SJCRH30 (cell line): ENCODE results near the gene SPATA21. TPM values are rescaled to one million over a fixed set of nuclear protein-coding genes. Genes with fewer than 3 reads are reported as not detected.

Experiments used
- DNase-seq, 2 experiments: peaks; one replicate each; pipeline ENCODE4 v3.0.0-alpha.2; 2015 to 2020
- H3K27ac ChIP-seq: fragments of 250-450 bp; sonication (Bioruptor Pico); 2 replicates; pipeline ENCODE4 v1.5.1; 2020; ENCODE audit warnings: mild to moderate bottlenecking, moderate library complexity
- H3K27me3 ChIP-seq: fragments of 250-450 bp; sonication (Bioruptor Pico); 2 replicates; pipeline ENCODE4 v1.5.1; 2020; ENCODE audit warnings: mild to moderate bottlenecking, moderate library complexity
- H3K36me3 ChIP-seq: fragments of 250-450 bp; sonication (Bioruptor Pico); 2 replicates; pipeline ENCODE4 v1.5.1; 2020; ENCODE audit warnings: mild to moderate bottlenecking, moderate library complexity
- H3K4me1 ChIP-seq: fragments of 250-450 bp; sonication (Bioruptor Pico); 2 replicates; pipeline ENCODE4 v1.5.1; 2020; ENCODE audit warnings: mild to moderate bottlenecking, moderate library complexity
- H3K4me3 ChIP-seq: fragments of 250-450 bp; sonication (Bioruptor Pico); 2 replicates; pipeline ENCODE4 v1.5.1; 2020; ENCODE audit warnings: mild to moderate bottlenecking, moderate library complexity
- H3K9me3 ChIP-seq: fragments of 250-450 bp; sonication (Bioruptor Pico); replicated peaks from 2 replicates; pipeline ENCODE4 v1.5.1; 2020; ENCODE audit warnings: mild to moderate bottlenecking, moderate library complexity
- total RNA-seq: library from RNA; depleted of rRNA; stranded (reverse); fragments of >200 nt; shearing (Covaris generic); gene quantifications from 2 replicates; pipeline ENCODE4 v1.2.3, GENCODE V29; 2014

The SPATA21 gene
- total RNA-seq, 1 experiment from 2014 or later, result not detected

- no peaks in the 10 kb centered on the region for H3K27me3 ChIP-seq
- H3K27ac ChIP-seq, result no peak overlapping the region
- H3K9me3 ChIP-seq, result no peaks in the 10 kb centered on the region
- DNase-seq, result no peak
- H3K4me1 ChIP-seq, result no peaks in the 10 kb centered on the region
- H3K4me3 ChIP-seq, result no peak overlapping the region
- no peaks in the 10 kb centered on the region; the same call in none of the 2 replicates for H3K36me3 ChIP-seq
Measured at GRCh38 chr1:16442265-16442664, 5.0 kb upstream of the SPATA21 start.

- Histone ChIP-seq H3K27ac (peak overlapping the region; percentile 41), H3K9me3 (no peaks in the 10 kb centered on the region), H3K36me3 (no peaks in the 10 kb centered on the region; the same call in 1 of the 2 replicates), H3K27me3 (no peaks in the 10 kb centered on the region), H3K4me3 (peak overlapping the region; percentile 92), H3K4me1 (no peaks in the 10 kb centered on the region)
- no peak for DNase-seq
Measured at GRCh38 chr1:16441282-16441665, 4.0 kb upstream of the SPATA21 start.

- peak within 1 kb of the TSS; percentile 92 for H3K4me3 ChIP-seq
- peak within 1 kb of the TSS; percentile 41 for H3K27ac ChIP-seq
- peak; percentile 96 to 97 for DNase-seq
- no peaks in the 10 kb centered on the region; the same call in 1 of the 2 replicates for H3K36me3 ChIP-seq
- no peaks in the 10 kb centered on the region for H3K27me3 ChIP-seq
- H3K4me1 ChIP-seq, result no peaks in the 10 kb centered on the region
- H3K9me3 ChIP-seq, result no peaks in the 10 kb centered on the region
Measured at GRCh38 chr1:16440470-16441281, 3.5 kb upstream of the SPATA21 start, which contains the start of gene NECAP2. Gene NECAP2 (plus strand): TSS chr1:16440724. CDS start chr1:16440762, 38 bp downstream.

GRCh38 chr1:16440131-16440469 is 2.9 kb upstream of the SPATA21 start:
- no peaks in the 10 kb centered on the region; the same call in 1 of the 2 replicates for H3K36me3 ChIP-seq
- no peaks in the 10 kb centered on the region for H3K27me3 ChIP-seq
- H3K27ac ChIP-seq, result peak overlapping the region; percentile 41; the same call in 1 of the 2 replicates
- DNase-seq, result no peak
- no peaks in the 10 kb centered on the region for H3K9me3 ChIP-seq
- H3K4me1 ChIP-seq, result no peaks in the 10 kb centered on the region
- H3K4me3 ChIP-seq, result peak overlapping the region; percentile 92

- no peak overlapping the region for H3K27ac ChIP-seq
- H3K4me1 ChIP-seq, result no peaks in the 10 kb centered on the region
- H3K9me3 ChIP-seq, result no peaks in the 10 kb centered on the region
- H3K36me3 ChIP-seq, result no peaks in the 10 kb centered on the region; the same call in 1 of the 2 replicates
- H3K27me3 ChIP-seq, result no peaks in the 10 kb centered on the region
- no peak overlapping the region for H3K4me3 ChIP-seq
- no peak for DNase-seq
Measured at GRCh38 chr1:16438924-16439323, 1.7 kb upstream of the SPATA21 start.

- DNase-seq, result no peak
- no peaks in the 10 kb centered on the region for H3K4me1 ChIP-seq
Measured at GRCh38 chr1:16438516-16438915, 1.3 kb upstream of the SPATA21 start.

GRCh38 chr1:16434501-16434900 is 2.7 kb downstream of the SPATA21 start:
- Histone ChIP-seq H3K4me1 (no peaks in the 10 kb centered on the region), H3K27me3 (no peaks in the 10 kb centered on the region), H3K36me3 (no peaks in the 10 kb centered on the region), H3K9me3 (no peaks in the 10 kb centered on the region), H3K4me3 (no peak overlapping the region), H3K27ac (no peak overlapping the region)
- no peak for DNase-seq

More at GRCh38 chr1:16438516-16438915, 1.3 kb upstream of the SPATA21 start:
- Histone ChIP-seq H3K4me3 (no peak overlapping the region), H3K27me3 (no peaks in the 10 kb centered on the region), H3K27ac (no peak overlapping the region), H3K36me3 (no peaks in the 10 kb centered on the region; the same call in 1 of the 2 replicates), H3K9me3 (no peaks in the 10 kb centered on the region)

- Histone ChIP-seq H3K9me3 (no peaks in the 10 kb centered on the region), H3K4me1 (no peaks in the 10 kb centered on the region), H3K4me3 (no peak overlapping the region), H3K27me3 (no peaks in the 10 kb centered on the region), H3K27ac (no peak overlapping the region), H3K36me3 (no peaks in the 10 kb centered on the region)
- no peak for DNase-seq
Measured at GRCh38 chr1:16434007-16434406, 3.2 kb downstream of the SPATA21 start.

- Histone ChIP-seq H3K4me1 (no peaks in the 10 kb centered on the region), H3K27ac (no peak overlapping the region), H3K9me3 (no peaks in the 10 kb centered on the region), H3K4me3 (no peak overlapping the region), H3K27me3 (no peaks in the 10 kb centered on the region), H3K36me3 (no peaks in the 10 kb centered on the region)
- no peak for DNase-seq
Measured at GRCh38 chr1:16433030-16433429, 4.2 kb downstream of the SPATA21 start.

- no peaks in the 10 kb centered on the region for H3K36me3 ChIP-seq
- no peaks in the 10 kb centered on the region for H3K4me1 ChIP-seq
- H3K27me3 ChIP-seq, result no peaks in the 10 kb centered on the region
- no peak overlapping the region for H3K27ac ChIP-seq
- DNase-seq, result peak; percentile 44 to 62
- H3K9me3 ChIP-seq, result no peaks in the 10 kb centered on the region
- H3K4me3 ChIP-seq, result no peak overlapping the region
Measured at GRCh38 chr1:16430606-16431005, 6.6 kb downstream of the SPATA21 start.

GRCh38 chr1:16425125-16426025 is 11.8 kb downstream of the SPATA21 start:
- no peaks in the 10 kb centered on the region for H3K36me3 ChIP-seq
- no peak overlapping the region for H3K4me3 ChIP-seq
- H3K4me1 ChIP-seq, result no peaks in the 10 kb centered on the region
- no peaks in the 10 kb centered on the region for H3K9me3 ChIP-seq
- no peak for DNase-seq
- H3K27ac ChIP-seq, result no peak overlapping the region
- peaks cover 8% of the 10 kb centered on the region; the same call in 1 of the 2 replicates for H3K27me3 ChIP-seq

- H3K4me1 ChIP-seq, result no peaks in the 10 kb centered on the region
Measured at GRCh38 chr1:16422041-16422440, 15.2 kb downstream of the SPATA21 start.

GRCh38 chr1:16421201-16421600 is 16.0 kb downstream of the SPATA21 start:
- no peak for DNase-seq
- Histone ChIP-seq H3K27ac (no peak overlapping the region), H3K9me3 (no peaks in the 10 kb centered on the region), H3K4me1 (no peaks in the 10 kb centered on the region), H3K36me3 (no peaks in the 10 kb centered on the region), H3K4me3 (no peak overlapping the region), H3K27me3 (peaks cover 8% of the 10 kb centered on the region)

More at GRCh38 chr1:16422041-16422440, 15.2 kb downstream of the SPATA21 start:
- no peak overlapping the region for H3K4me3 ChIP-seq
- H3K27me3 ChIP-seq, result peaks cover 8% of the 10 kb centered on the region
- no peaks in the 10 kb centered on the region for H3K9me3 ChIP-seq
- H3K36me3 ChIP-seq, result no peaks in the 10 kb centered on the region
- no peak for DNase-seq
- H3K27ac ChIP-seq, result no peak overlapping the region

- no peaks in the 10 kb centered on the region for H3K36me3 ChIP-seq
- H3K27ac ChIP-seq, result no peak overlapping the region
- no peak overlapping the region for H3K4me3 ChIP-seq
- H3K27me3 ChIP-seq, result peaks cover 8% of the 10 kb centered on the region
- H3K4me1 ChIP-seq, result no peaks in the 10 kb centered on the region
- DNase-seq, result no peak
- H3K9me3 ChIP-seq, result no peaks in the 10 kb centered on the region
Measured at GRCh38 chr1:16420424-16421118, 16.7 kb downstream of the SPATA21 start.
